DOHH2 (cell line): Measurements from ENCODE around the gene RPL41.

ENCODE experiments used
- CTCF ChIP-seq: fragments of 200-600 bp; sonication (generic); IDR thresholded peaks from one replicate; pipeline ENCODE4 v1.5.1; 2014; ENCODE audit warnings: antibody characterized with exemption, mild to moderate bottlenecking, low read depth, low read length; ENCODE audit not compliant: poor library complexity, severe bottlenecking
- EZH2phosphoT487 ChIP-seq: fragments of 200-600 bp; sonication (generic); IDR thresholded peaks from 2 replicates; pipeline ENCODE4 v1.6.1; 2017; ENCODE audit warnings: borderline replicate concordance, mild to moderate bottlenecking, antibody characterized with exemption, low read length, moderate library complexity, mixed read lengths

- TF ChIP-seq CTCF, result no peak
- TF ChIP-seq EZH2phosphoT487, result no peak
These were observed 1.1 kb upstream of the RPL41 start for GRCh38 chr12:56115329-56115728.
